ENCODE results near the gene TIGAR.

DNA sequence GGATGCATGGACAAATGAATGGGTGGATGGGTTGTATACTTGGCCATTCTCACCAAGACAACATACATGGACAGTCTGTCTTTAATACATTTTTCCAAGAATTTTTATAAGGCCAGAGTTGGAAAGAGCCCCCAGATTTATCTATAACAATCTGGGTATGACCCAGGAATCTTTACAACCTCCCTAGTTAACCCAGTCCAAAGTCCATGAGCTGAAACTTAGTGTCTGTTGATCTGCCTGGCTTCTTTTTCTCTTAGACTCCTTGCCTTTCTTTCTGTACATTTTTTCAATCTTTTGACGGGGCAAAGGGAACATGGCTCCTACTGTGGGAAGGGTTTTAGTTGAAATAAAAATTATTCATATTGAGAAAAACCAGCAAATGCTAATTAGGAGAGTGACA, 57.8 kb downstream of the TIGAR start:
- TF ChIP-seq EZH2 (IDR thresholded peaks at IDR 0.05; ENCODE audit: low read length, unreplicated experiment), result no peak
- TF ChIP-seq, protein P1, sequence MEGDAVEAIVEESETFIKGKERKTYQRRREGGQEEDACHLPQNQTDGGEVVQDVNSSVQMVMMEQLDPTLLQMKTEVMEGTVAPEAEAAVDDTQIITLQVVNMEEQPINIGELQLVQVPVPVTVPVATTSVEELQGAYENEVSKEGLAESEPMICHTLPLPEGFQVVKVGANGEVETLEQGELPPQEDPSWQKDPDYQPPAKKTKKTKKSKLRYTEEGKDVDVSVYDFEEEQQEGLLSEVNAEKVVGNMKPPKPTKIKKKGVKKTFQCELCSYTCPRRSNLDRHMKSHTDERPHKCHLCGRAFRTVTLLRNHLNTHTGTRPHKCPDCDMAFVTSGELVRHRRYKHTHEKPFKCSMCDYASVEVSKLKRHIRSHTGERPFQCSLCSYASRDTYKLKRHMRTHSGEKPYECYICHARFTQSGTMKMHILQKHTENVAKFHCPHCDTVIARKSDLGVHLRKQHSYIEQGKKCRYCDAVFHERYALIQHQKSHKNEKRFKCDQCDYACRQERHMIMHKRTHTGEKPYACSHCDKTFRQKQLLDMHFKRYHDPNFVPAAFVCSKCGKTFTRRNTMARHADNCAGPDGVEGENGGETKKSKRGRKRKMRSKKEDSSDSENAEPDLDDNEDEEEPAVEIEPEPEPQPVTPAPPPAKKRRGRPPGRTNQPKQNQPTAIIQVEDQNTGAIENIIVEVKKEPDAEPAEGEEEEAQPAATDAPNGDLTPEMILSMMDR (conservative IDR thresholded peaks at IDR 0.05; ENCODE audit: low read depth, low read length), result no peak
- TF ChIP-seq EZH2phosphoT487 (IDR thresholded peaks at IDR 0.05; ENCODE audit: borderline replicate concordance, low read length), result no peak

All from PC-3 (cell line).